ENCODE measurements around the gene FAM219B. TPM values are rescaled to one million over a fixed set of nuclear protein-coding genes. Genes with fewer than 3 reads are reported as not detected.

Gene FAM219B
- total and polyA plus RNA-seq, 2 of the 8 experiments (the other 6 are each of a cell fraction or from before 2014, with no cell fraction given), result 57.1 to 66.6 TPM

DNA sequence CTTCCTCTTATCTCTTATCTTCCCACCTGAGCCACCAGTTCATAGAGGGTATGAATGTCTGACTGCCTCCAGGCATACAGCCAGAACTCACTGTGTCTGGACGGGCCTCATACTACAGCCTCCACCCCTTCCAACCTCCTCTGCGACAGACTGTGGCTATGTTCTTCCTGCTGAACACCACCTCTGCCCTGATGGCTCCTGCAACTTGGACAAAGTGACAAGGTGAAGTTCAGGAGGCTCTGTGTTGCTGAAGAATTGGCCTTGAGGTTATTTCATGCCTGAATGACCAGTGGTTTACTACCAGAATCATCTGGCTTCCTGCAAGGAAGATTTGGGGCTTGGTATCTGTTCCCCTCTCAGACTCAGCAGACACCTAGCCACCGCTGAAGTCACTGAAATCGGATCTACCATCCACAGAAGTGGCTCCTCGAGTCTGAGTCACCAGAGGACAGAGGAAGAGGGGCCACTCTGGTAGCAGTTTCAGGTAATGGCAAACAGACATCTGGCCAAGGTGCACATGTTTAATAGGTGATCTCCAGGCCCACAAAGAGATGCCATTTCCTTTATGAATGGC is 49.5 kb downstream of the FAM219B start (continued):
- TF ChIP-seq PHF8 (conservative IDR thresholded peaks at IDR 0.05; ENCODE audit: low read depth, low read length) (no peak), POU5F1 (IDR thresholded peaks at IDR 0.05; ENCODE audit: low read depth, low read length) (no peak), ZNF274 (IDR thresholded peaks at IDR 0.05; ENCODE audit: borderline replicate concordance, extremely low read depth, low read length) (no peak), SAP30 (IDR thresholded peaks at IDR 0.05; ENCODE audit: insufficient read depth, insufficient replicate concordance, low read length) (no peak), JUN (IDR thresholded peaks at IDR 0.05; ENCODE audit: low read depth, low read length) (no peak), NRF1 (IDR thresholded peaks at IDR 0.05; ENCODE audit: low read depth, low read length) (no peak), SRF (IDR thresholded peaks at IDR 0.05; ENCODE audit: low read depth, low read length) (no peak)

Data from H1 (cell line).